IPS-NIHi11 (cell line): ENCODE measurements around the gene UBE4B.

Experiments used
- DNase-seq: peaks from one replicate; pipeline ENCODE4 v3.0.0; 2012; ENCODE audit warnings: mixed read lengths, low spot score

The UBE4B gene

GRCh38 chr1:10042746-10043145, 10.0 kb downstream of the UBE4B start:
- DNase-seq = no peak

GRCh38 chr1:10045480-10046355, 13.0 kb downstream of the UBE4B start:
- peak; percentile 34 for DNase-seq

- no peak for DNase-seq
Measured at GRCh38 chr1:10046356-10047085, 13.8 kb downstream of the UBE4B start.

- DNase-seq = no peak
Measured at GRCh38 chr1:10048601-10049000, 15.8 kb downstream of the UBE4B start.

- DNase-seq = no peak
Measured at GRCh38 chr1:10050611-10051010, 17.9 kb downstream of the UBE4B start.

GRCh38 chr1:10051656-10052055, 18.9 kb downstream of the UBE4B start:
- DNase-seq = no peak

GRCh38 chr1:10052347-10052746, 19.6 kb downstream of the UBE4B start:
- DNase-seq = no peak

- no peak for DNase-seq
Measured at GRCh38 chr1:10054465-10054864, 21.7 kb downstream of the UBE4B start.

- DNase-seq = no peak
Measured at GRCh38 chr1:10056599-10056987, 23.8 kb downstream of the UBE4B start.

GRCh38 chr1:10057343-10057742, 24.6 kb downstream of the UBE4B start:
- no peak for DNase-seq

GRCh38 chr1:10057796-10058195, 25.0 kb downstream of the UBE4B start:
- DNase-seq = no peak

GRCh38 chr1:10059342-10059718, 26.6 kb downstream of the UBE4B start:
- no peak for DNase-seq

- no peak for DNase-seq
Measured at GRCh38 chr1:10060311-10061100, 27.7 kb downstream of the UBE4B start.

- no peak for DNase-seq
Measured at GRCh38 chr1:10061276-10061675, 28.5 kb downstream of the UBE4B start.

GRCh38 chr1:10063878-10064277, 31.1 kb downstream of the UBE4B start:
- no peak for DNase-seq

- DNase-seq = no peak
Measured at GRCh38 chr1:10064416-10065343, 31.9 kb downstream of the UBE4B start.

- peak; percentile 28 for DNase-seq
Measured at GRCh38 chr1:10065344-10065685, 32.6 kb downstream of the UBE4B start.

- no peak for DNase-seq
Measured at GRCh38 chr1:10065760-10066159, 33.0 kb downstream of the UBE4B start.

- DNase-seq = peak; percentile 37
Measured at GRCh38 chr1:10068605-10069294, 36.0 kb downstream of the UBE4B start.

- no peak for DNase-seq
Measured at GRCh38 chr1:10070206-10070605, 37.4 kb downstream of the UBE4B start.

- DNase-seq = no peak
Measured at GRCh38 chr1:10071640-10072039, 38.9 kb downstream of the UBE4B start.
